Upper lobe of left lung (tissue), 4 donors: ENCODE data around the gene SETD2.

Source experiments
- POLR2A ChIP-seq, 4 donors: fragments of 450-650 bp; IDR thresholded peaks; one replicate each; pipeline ENCODE4 v1.5.1; 2016 to 2017; ENCODE audit warnings: antibody characterized with exemption in 4 of 4, mild to moderate bottlenecking in 2 of 4
- TF ChIP-seq, protein P1 (sequence below), 6 experiments: fragments of 450-650 bp in 4 of 6; fragments of 200-600 bp in 2 of 6; sonication (generic) in 2 of 6; IDR thresholded peaks; one replicate each; pipeline ENCODE4 v1.5.1; 2016 to 2019; ENCODE audit warnings: antibody characterized with exemption in 6 of 6

DNA sequence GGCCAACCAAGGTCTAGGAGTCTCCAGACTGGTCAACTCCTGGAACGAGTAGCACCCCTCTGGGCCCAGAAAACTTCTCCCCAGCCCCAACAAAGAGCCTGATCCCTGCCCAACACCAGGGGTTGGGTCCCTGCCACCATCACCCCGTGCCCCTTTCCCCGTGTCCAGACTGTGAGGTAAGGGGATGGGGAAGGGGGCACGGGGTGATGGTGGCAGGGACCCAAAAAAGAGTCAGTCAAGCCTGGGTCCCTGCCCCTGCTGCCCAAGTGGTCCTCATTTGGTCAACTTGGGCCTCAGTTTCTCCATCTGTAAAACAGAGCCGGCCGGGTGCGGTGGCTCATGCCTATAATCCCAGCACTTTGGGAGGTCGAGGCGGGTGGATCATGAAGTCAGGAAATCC lies 185.5 kb downstream of the SETD2 start:
- TF ChIP-seq POLR2A (IDR thresholded peaks at IDR 0.05) = no peak
- TF ChIP-seq, protein P1, sequence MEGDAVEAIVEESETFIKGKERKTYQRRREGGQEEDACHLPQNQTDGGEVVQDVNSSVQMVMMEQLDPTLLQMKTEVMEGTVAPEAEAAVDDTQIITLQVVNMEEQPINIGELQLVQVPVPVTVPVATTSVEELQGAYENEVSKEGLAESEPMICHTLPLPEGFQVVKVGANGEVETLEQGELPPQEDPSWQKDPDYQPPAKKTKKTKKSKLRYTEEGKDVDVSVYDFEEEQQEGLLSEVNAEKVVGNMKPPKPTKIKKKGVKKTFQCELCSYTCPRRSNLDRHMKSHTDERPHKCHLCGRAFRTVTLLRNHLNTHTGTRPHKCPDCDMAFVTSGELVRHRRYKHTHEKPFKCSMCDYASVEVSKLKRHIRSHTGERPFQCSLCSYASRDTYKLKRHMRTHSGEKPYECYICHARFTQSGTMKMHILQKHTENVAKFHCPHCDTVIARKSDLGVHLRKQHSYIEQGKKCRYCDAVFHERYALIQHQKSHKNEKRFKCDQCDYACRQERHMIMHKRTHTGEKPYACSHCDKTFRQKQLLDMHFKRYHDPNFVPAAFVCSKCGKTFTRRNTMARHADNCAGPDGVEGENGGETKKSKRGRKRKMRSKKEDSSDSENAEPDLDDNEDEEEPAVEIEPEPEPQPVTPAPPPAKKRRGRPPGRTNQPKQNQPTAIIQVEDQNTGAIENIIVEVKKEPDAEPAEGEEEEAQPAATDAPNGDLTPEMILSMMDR (IDR thresholded peaks at IDR 0.05) = no peak
